HUES48 (cell line): ENCODE data around the gene ECI1.

Experiments used
- H3K27ac ChIP-seq: one replicate; pipeline ENCODE4 v1.7.0; 2013; ENCODE audit warnings: low read depth, low read length, inconsistent platforms
- H3K27me3 ChIP-seq: 2 replicates; pipeline ENCODE4 v1.6.1; 2013; ENCODE audit warnings: mild to moderate bottlenecking, low read length; ENCODE audit not compliant: control insufficient read depth, insufficient read depth
- H3K36me3 ChIP-seq: 2 replicates; pipeline ENCODE4 v1.6.1; 2013; ENCODE audit warnings: low read length; ENCODE audit not compliant: control insufficient read depth, insufficient read depth
- H3K4me1 ChIP-seq: 2 replicates; pipeline ENCODE4 v1.6.1; 2013; ENCODE audit warnings: mild to moderate bottlenecking, low read length; ENCODE audit not compliant: control insufficient read depth, insufficient read depth
- H3K4me3 ChIP-seq: 2 replicates; pipeline ENCODE4 v1.5.1; 2013; ENCODE audit warnings: mild to moderate bottlenecking, low read depth, low read length
- H3K9ac ChIP-seq: 2 replicates; pipeline ENCODE4 v1.6.1; 2013; ENCODE audit warnings: mild to moderate bottlenecking, low read depth, low read length, moderate library complexity
- H3K9me3 ChIP-seq: 2 replicates; pipeline ENCODE4 v1.6.1; 2013; ENCODE audit warnings: low read length; ENCODE audit not compliant: control insufficient read depth, insufficient read depth

Gene ECI1

DNA sequence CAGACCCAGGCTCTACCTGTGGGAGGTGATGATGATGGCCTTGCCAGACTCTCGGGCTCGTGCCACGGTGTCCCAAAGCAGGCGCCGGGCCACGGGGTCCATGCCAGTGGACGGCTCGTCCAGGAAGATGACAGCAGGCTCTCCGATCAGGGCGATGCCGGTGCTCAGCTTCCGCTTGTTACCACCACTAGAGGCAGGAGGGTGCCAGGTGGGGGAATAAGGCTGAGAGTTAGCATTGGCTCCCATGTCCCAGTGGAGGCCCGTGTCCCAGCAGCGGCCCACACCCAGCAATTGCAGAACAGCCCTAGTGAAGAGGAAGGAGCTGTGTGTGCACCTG is 26.9 kb upstream of the ECI1 start:
- Histone ChIP-seq H3K27ac (no peak overlapping the region), H3K4me3 (no peak overlapping the region), H3K4me1 (no peaks in the 10 kb centered on the region), H3K9ac (no peak overlapping the region), H3K36me3 (no peaks in the 10 kb centered on the region), H3K27me3 (no peaks in the 10 kb centered on the region), H3K9me3 (no peaks in the 10 kb centered on the region)

DNA sequence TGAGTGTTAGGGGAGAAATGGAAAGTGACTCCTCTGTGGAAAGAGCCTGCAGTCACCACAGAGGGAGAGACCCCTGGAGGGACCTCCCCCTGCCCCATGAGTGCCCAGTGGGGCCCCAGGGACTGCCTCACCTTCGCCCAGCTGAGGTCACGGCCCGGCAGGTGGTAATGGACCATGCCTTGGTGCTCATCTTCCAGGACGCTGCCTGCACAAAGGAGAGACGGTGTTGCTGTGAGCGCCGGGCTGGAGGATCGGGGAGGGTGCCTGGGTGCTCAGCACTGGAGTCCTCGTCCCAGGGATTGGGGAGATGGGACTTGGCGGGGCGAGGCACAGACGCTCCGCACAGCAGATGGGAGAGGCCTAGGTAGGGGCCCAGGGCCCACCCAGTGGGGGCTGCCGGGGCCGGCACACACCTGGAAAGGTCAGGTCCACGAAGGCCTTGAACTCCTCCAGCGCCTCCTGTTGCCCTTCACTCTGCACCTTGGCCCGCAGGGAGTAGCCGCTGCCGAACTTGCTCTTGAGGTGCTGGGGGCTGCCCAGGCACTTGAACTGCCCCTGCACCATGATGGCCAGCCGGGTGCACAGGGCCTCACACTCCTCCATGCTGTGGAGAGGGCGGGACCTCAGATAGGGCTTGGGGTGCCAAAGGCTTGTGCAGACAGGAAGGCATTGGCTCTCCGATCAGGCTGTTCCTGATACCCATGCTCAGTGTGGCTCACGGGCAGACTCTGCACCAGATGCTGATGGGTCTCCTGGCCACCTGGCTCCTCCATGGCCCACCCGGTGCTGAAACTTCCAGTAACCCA is 26.3 kb upstream of the ECI1 start:
- no peaks in the 10 kb centered on the region for H3K9me3 ChIP-seq

DNA sequence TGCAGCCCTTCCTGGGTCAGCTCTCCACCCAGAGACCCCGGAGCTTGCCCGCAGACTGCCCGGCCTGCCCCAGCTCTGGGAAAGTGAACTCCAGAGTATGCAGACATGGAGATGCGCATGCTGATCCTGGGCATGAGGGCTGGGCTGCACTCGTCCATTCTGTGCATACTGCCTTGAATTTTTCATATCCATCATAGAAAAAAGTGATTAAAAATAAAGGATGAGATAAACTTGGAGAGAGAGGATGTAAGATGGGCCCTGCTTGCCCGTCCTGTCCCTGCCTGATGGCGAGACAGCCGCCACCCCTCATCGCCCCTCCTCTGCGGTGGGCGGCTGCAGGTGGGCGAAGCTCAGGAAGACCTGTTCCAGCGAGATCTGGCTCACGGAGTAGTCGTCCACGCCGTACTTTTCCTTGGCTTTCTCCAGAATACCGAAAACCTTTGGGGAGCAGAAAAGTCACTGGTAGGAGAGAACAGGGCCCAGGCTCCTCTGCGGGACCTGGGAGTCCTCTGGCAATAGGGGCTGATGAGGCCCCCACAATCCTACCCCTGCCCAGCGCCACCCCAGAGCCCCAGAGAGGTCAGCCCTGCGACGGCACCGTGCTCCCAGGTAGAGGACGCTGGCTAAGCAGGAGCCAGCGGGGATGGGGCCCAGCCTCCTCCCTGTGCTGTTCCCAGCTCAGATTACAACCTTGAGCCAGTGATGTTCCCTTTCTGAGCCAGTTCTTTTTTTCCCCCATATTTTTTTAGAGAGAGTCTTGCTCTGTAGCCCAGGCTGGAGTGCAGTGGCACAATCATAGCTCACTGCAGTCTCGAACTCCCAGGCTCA is 25.2 kb upstream of the ECI1 start:
- no peak overlapping the region for H3K27ac ChIP-seq
- no peaks in the 10 kb centered on the region for H3K4me1 ChIP-seq
- H3K9ac ChIP-seq = no peak overlapping the region
- H3K9me3 ChIP-seq = no peaks in the 10 kb centered on the region
- H3K4me3 ChIP-seq = no peak overlapping the region
- no peaks in the 10 kb centered on the region for H3K27me3 ChIP-seq
- H3K36me3 ChIP-seq = no peaks in the 10 kb centered on the region

More for the DNA sequence above, 26.3 kb upstream of the ECI1 start:
- H3K9ac ChIP-seq = no peak overlapping the region
- no peak overlapping the region for H3K27ac ChIP-seq
- H3K36me3 ChIP-seq = no peaks in the 10 kb centered on the region
- no peaks in the 10 kb centered on the region for H3K27me3 ChIP-seq
- H3K4me3 ChIP-seq = no peak overlapping the region
- no peaks in the 10 kb centered on the region for H3K4me1 ChIP-seq

DNA sequence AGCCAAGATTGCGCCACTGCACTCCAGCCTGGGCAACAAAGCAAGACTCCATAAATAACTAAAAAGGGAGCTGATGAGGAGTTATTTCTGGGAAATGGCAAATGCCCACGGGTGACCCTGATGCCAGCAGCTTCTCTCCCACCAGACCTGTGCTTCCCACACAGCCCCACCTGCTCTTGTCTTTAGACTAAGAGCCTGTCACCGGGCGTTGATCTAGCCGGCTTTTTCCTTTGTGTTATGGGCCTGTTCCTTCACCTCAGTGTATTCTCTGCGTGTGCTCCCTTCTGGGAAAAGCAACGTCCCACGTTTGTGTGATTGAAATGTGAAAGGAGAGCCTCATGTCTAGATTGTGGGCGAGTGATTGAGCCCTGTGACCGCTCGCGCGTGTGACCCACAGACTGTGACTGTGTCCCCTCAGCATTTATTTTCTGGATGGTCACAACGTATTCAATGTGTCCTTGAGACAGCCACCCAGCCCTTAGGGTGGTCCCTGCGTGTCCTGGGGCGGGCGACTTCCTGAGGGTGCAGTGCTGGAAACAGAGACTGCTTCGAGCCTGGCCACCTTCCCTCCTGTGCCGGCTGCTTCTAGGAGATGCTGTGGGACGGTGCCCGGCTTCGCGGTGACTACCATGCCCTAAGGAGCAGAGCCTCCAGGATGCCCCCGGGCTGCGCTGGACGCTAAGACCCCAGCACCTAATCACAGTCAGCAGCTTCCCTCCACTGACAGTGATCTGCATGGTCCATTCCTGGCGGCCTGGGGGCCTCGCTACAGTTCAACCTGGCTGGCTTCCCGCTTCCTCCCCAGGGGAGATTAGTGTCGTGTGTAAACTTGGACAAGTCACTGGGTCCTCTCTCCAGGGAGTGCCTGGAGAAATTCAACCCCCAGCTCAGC is 24.3 kb upstream of the ECI1 start:
- Histone ChIP-seq H3K4me3 (no peak overlapping the region), H3K27ac (no peak overlapping the region), H3K36me3 (no peaks in the 10 kb centered on the region), H3K9ac (no peak overlapping the region), H3K9me3 (no peaks in the 10 kb centered on the region), H3K27me3 (no peaks in the 10 kb centered on the region), H3K4me1 (no peaks in the 10 kb centered on the region)

DNA sequence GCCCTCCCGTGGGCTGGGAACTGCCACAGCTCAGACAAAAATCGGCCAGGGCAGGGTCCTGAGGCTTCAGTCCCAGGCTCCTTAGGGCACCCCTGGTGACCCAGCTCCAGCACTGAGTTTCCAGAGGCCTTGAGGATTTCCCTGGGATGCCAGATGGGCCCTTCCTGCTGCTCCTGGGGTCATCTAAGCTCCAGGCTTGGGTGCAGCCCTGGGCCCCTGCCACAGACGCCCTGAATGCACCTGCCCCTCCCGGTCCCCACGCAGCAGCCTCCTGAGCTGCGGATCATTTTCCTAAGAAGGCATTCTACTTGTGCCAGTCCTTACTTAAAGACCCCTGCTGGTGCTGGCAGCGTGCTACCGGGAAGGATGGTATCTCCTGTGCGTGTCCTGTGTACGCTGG is 22.5 kb upstream of the ECI1 start:
- Histone ChIP-seq H3K4me1 (no peaks in the 10 kb centered on the region), H3K9ac (no peak overlapping the region), H3K9me3 (no peaks in the 10 kb centered on the region), H3K4me3 (no peak overlapping the region), H3K27me3 (no peaks in the 10 kb centered on the region), H3K36me3 (no peaks in the 10 kb centered on the region), H3K27ac (no peak overlapping the region)

DNA sequence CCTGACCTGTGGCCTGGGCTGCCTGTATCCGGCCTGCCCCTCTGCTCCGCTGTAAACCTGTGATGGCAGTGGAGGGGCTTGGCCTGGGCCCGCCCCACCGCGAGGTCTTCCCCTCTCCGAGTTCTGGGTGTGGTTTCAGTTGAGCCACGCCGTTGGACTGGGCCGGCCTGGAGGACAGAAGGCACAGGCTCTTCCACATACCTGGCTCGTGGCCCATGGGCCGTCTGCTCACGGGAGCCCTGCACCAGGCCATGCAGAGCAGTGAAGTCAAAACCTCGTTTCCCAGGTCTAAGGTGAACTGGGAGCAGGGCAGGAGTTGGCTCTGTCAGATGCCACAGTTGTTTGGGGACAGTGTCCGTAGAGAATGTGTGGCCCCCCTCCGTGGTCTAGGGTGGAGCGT is 22.1 kb upstream of the ECI1 start:
- no peak overlapping the region for H3K27ac ChIP-seq
- no peak overlapping the region for H3K4me3 ChIP-seq
- no peaks in the 10 kb centered on the region for H3K27me3 ChIP-seq
- no peak overlapping the region for H3K9ac ChIP-seq
- no peaks in the 10 kb centered on the region for H3K4me1 ChIP-seq
- H3K36me3 ChIP-seq = no peaks in the 10 kb centered on the region
- no peaks in the 10 kb centered on the region for H3K9me3 ChIP-seq

DNA sequence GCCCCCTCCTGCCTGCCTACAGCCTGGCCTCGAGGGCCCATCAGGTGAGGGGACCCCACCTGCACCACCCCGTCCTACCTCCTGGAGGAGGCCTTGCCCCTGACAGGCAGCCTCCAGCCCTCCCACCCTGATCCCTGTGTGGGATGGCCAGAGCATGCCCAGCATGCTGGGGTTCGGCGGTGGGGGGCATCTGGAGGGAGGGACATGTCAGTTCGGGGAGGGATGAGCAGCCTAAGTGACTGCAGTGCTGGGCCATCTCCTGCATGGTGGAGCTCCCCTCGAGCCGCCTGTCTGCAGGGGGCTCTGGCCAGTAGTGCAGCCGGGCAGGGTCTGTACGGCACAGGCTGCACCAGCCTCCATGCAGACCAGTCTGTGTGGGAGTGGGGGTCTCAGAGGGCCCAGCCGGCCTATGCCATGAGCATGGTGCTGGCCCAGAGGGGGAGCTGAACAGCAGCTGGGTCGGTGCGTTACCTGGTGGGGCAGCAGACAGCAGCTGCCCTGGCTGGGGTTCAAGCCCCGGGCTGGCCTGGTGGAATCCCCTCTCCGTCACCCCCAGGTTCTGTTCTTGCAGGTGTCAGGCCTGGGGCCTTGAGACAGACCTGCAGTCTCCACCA is 20.6 kb upstream of the ECI1 start:
- Histone ChIP-seq H3K27ac (no peak overlapping the region), H3K9me3 (no peaks in the 10 kb centered on the region), H3K4me1 (no peaks in the 10 kb centered on the region), H3K9ac (no peak overlapping the region), H3K4me3 (no peak overlapping the region), H3K27me3 (no peaks in the 10 kb centered on the region), H3K36me3 (no peaks in the 10 kb centered on the region)

DNA sequence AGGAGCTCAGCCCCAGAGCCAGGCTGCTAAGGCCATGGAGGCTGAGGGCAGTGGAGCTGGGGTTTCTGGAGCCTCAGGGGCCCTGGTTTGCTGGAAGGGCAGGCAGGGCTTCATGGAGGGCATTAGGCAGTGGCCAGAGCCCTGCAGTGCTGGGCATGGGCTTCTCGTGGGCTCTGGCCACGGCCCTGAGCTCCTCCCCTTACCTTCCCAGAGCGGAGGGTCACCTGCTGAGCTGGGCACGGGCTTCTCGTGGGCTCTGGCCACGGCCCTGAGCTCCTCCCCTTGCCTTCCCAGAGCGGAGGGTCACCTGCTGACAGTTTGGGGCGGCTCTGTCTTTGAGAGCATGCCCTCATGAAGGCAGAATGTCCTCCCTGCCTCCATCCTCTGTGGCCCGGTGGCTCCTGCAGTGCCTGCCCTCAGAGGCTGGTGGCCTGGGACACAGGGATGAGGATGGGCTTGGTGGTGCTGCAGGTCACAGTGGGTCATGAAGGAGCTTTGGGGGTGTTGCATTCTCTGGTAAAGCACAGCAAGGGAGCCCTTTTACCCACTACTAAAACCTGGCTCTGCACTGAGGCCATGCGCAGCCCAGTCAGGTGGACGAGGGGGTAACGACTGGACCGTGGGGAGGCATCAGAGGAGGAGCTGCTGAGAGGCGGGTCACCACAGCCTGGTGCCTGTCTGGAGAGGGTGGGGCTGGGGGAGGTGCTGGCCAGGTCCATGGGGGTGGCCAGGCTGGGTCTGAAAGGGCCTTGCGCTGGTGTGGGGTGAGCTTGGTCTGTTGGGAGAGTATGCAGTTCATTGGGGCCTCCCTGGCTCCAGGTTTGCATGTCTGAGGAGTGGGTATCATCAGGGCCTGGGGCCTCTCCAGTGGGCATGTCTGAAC is 19.4 kb upstream of the ECI1 start:
- Histone ChIP-seq H3K4me1 (no peaks in the 10 kb centered on the region), H3K27ac (no peak overlapping the region), H3K9me3 (no peaks in the 10 kb centered on the region), H3K27me3 (no peaks in the 10 kb centered on the region), H3K36me3 (peaks cover 2% of the 10 kb centered on the region), H3K4me3 (no peak overlapping the region), H3K9ac (no peak overlapping the region)

DNA sequence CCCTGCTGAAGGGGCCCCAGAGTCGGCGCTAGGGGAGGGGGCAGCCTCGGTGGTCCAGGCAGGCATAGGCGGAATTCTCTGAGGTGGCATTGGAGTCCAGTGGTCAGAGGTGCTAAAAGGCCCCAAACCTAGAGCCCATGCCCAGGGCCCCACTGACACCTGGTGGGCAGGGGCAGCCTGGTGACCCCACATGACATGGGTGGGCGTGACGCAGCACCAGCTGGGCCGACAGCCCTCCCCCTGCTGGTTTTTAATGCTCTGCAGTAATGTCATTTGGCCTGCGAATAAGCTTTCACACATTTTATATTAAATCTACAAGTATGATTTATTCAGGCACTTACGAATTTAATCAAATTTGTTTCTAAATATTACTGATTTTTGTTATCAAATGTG is 18.7 kb upstream of the ECI1 start:
- Histone ChIP-seq H3K4me3 (no peak overlapping the region), H3K9me3 (no peaks in the 10 kb centered on the region), H3K4me1 (no peaks in the 10 kb centered on the region), H3K27ac (no peak overlapping the region), H3K36me3 (peaks cover 6% of the 10 kb centered on the region), H3K9ac (no peak overlapping the region), H3K27me3 (no peaks in the 10 kb centered on the region)
